ENCODE results near the gene DALRD3. TPM values are rescaled to one million over a fixed set of nuclear protein-coding genes. Genes with fewer than 3 reads are reported as not detected.

DALRD3 gene
- total and polyA plus RNA-seq, 8 donors, result 23.6 to 67.4 (median 60.5) TPM

GRCh38 chr3:49053543-49053942, 35.2 kb upstream of the DALRD3 start:
- H3K4me1 ChIP-seq, result no peaks in the 10 kb centered on the region
- peaks cover 0 to 71% of the 10 kb centered on the region in 2 donors for H3K36me3 ChIP-seq
- TF ChIP-seq CTCF (IDR thresholded peaks at IDR 0.05), result no peak

GRCh38 chr3:49035281-49035680, 16.9 kb upstream of the DALRD3 start:
- no peak for DNase-seq
- Histone ChIP-seq H3K9me3 (no peaks in the 10 kb centered on the region), H3K4me3 (no peak overlapping the region), H3K27ac (peak overlapping the region in 1 of 2 donors; percentile 28), H3K36me3 (peaks cover 0 to 90% of the 10 kb centered on the region in 2 donors), H3K27me3 (no peaks in the 10 kb centered on the region), H3K4me1 (no peaks in the 10 kb centered on the region)
- peak; percentile 21 for ATAC-seq
- TF ChIP-seq CTCF (IDR thresholded peaks at IDR 0.05), result no peak
- intact Hi-C loops (cut with DNase I), result no loop called here

More at GRCh38 chr3:49053543-49053942, 35.2 kb upstream of the DALRD3 start:
- ATAC-seq (no peak), DNase-seq (no peak)
- Histone ChIP-seq H3K27ac (no peak overlapping the region), H3K27me3 (no peaks in the 10 kb centered on the region), H3K4me3 (no peak overlapping the region), H3K9me3 (no peaks in the 10 kb centered on the region)
- intact Hi-C loops (cut with DNase I), result no loop called here

GRCh38 chr3:49034650-49035049, 16.3 kb upstream of the DALRD3 start:
- no peak overlapping the region for H3K4me3 ChIP-seq
- H3K27me3 ChIP-seq, result no peaks in the 10 kb centered on the region
- peak overlapping the region in 1 of 2 donors; percentile 28 for H3K27ac ChIP-seq
- peaks cover 0 to 92% of the 10 kb centered on the region in 2 donors for H3K36me3 ChIP-seq
- no peak for ATAC-seq
- DNase-seq, result no peak
- no peak for TF ChIP-seq CTCF (IDR thresholded peaks at IDR 0.05)
- H3K9me3 ChIP-seq, result no peaks in the 10 kb centered on the region
- intact Hi-C loops (cut with DNase I), result no loop called here
- no peaks in the 10 kb centered on the region for H3K4me1 ChIP-seq

- no peak for TF ChIP-seq CTCF (IDR thresholded peaks at IDR 0.05)
- no peaks in the 10 kb centered on the region for H3K9me3 ChIP-seq
- H3K4me1 ChIP-seq, result peaks cover 13% of the 10 kb centered on the region in 2 donors
- no peaks in the 10 kb centered on the region for H3K27me3 ChIP-seq
- intact Hi-C loops (cut with DNase I), result no loop called here
- ATAC-seq (no peak), DNase-seq (no peak)
- peaks cover 0 to 73% of the 10 kb centered on the region in 2 donors for H3K36me3 ChIP-seq
- H3K4me3 ChIP-seq, result no peak overlapping the region
- H3K27ac ChIP-seq, result no peak overlapping the region
These were observed 14.4 kb upstream of the DALRD3 start for GRCh38 chr3:49032646-49033304.

- peaks cover 13 to 31% of the 10 kb centered on the region in 2 donors for H3K4me1 ChIP-seq
- ATAC-seq (no peak), DNase-seq (no peak)
- H3K36me3 ChIP-seq, result peaks cover 0 to 76% of the 10 kb centered on the region in 2 donors
- peak overlapping the region in 1 of 2 donors; percentile 84 for H3K27ac ChIP-seq
- H3K4me3 ChIP-seq, result no peak overlapping the region
- TF ChIP-seq CTCF (IDR thresholded peaks at IDR 0.05), result no peak
- no peaks in the 10 kb centered on the region for H3K9me3 ChIP-seq
- no peaks in the 10 kb centered on the region for H3K27me3 ChIP-seq
- intact Hi-C loops (cut with DNase I), result no loop called here
These were observed 11.9 kb upstream of the DALRD3 start for GRCh38 chr3:49030321-49030720.
